CD4-positive, alpha-beta memory T cell (primary cell): Measurements from ENCODE around the gene PIEZO1. TPM values are rescaled to one million over a fixed set of nuclear protein-coding genes. Genes with fewer than 3 reads are reported as not detected.

Experiments
- CTCF ChIA-PET: fragments of 350-600 bp; sonication (Branson Sonifier 250); formaldehyde crosslinking; loops from one replicate; lab custom pipeline; 2021; ENCODE audit warnings: inconsistent platforms; ENCODE audit not compliant: partially characterized antibody; lab: Charles Lee
- POLR2A ChIA-PET: fragments of 350-600 bp; sonication (Branson Sonifier 250); formaldehyde crosslinking; loops from one replicate; lab custom pipeline; 2021; ENCODE audit not compliant: partially characterized antibody; lab: Charles Lee
- DNase-seq, 5 donors: peaks; one replicate each; pipeline versions ENCODE4 v3.0.0 to v3.0.0-alpha.2; 2020 to 2022; ENCODE audit warnings: mixed read lengths in 1 of 5
- H3K27ac ChIP-seq: one replicate; pipeline ENCODE4 v1.7.0; 2013; ENCODE audit warnings: low read depth, low read length
- H3K27me3 ChIP-seq: 2 replicates; pipeline ENCODE4 v1.7.0; 2013; ENCODE audit warnings: mild to moderate bottlenecking, low read length, moderate library complexity; ENCODE audit not compliant: insufficient read depth
- H3K36me3 ChIP-seq: 2 replicates; pipeline ENCODE4 v1.7.0; 2013; ENCODE audit warnings: mild to moderate bottlenecking, low read length, moderate library complexity; ENCODE audit not compliant: insufficient read depth
- H3K4me1 ChIP-seq: 2 replicates; pipeline ENCODE4 v1.7.0; 2013; ENCODE audit warnings: mild to moderate bottlenecking, low read length, moderate library complexity; ENCODE audit not compliant: insufficient read depth
- H3K4me3 ChIP-seq, 2 donors: one replicate each; pipeline ENCODE4 v1.7.0; 2013; ENCODE audit warnings: low read length in 2 of 2, mild to moderate bottlenecking in 1 of 2
- H3K9me3 ChIP-seq, 2 donors: one replicate each; pipeline ENCODE4 v1.7.0; 2013; ENCODE audit warnings: low read length in 2 of 2, control low read depth in 1 of 2; ENCODE audit not compliant: control insufficient read depth in 1 of 2
- H3K27ac Mint-ChIP-seq, 7 donors: one replicate each; pipeline ENCODE4 v1.8.0; 2020 to 2021; ENCODE audit warnings: mixed read lengths in 7 of 7, mild to moderate bottlenecking in 6 of 7, inconsistent platforms in 3 of 7, moderate library complexity in 3 of 7
- H3K27me3 Mint-ChIP-seq, 2 donors: one replicate each; pipeline ENCODE4 v1.8.0; 2020 to 2021; ENCODE audit warnings: mixed read lengths in 2 of 2
- H3K36me3 Mint-ChIP-seq, 2 donors: one replicate each; pipeline ENCODE4 v1.8.0; 2020 to 2021; ENCODE audit warnings: mixed read lengths in 2 of 2, inconsistent platforms in 1 of 2, mild to moderate bottlenecking in 1 of 2
- H3K4me1 Mint-ChIP-seq, 4 donors: one replicate each; pipeline ENCODE4 v1.8.0; 2020 to 2021; ENCODE audit warnings: mixed read lengths in 4 of 4, mild to moderate bottlenecking in 1 of 4
- H3K4me3 Mint-ChIP-seq, 8 donors: one replicate each; pipeline ENCODE4 v1.8.0; 2020 to 2021; ENCODE audit warnings: mixed read lengths in 8 of 8, mild to moderate bottlenecking in 7 of 8, moderate library complexity in 6 of 8, inconsistent platforms in 3 of 8
- H3K9me3 Mint-ChIP-seq, 8 donors: one replicate each; pipeline ENCODE4 v1.8.0; 2020 to 2021; ENCODE audit warnings: mixed read lengths in 8 of 8, mild to moderate bottlenecking in 5 of 8, inconsistent platforms in 3 of 8, moderate library complexity in 1 of 8
- intact Hi-C: fragments of 100-400 bp; cut with micrococcal nuclease; formaldehyde crosslinking; loops from one replicate; pipeline ENCODE4 v1.15.1; 2023
- polyA plus RNA-seq, 2 donors: library from polyadenylated mRNA; unstranded; fragments of 300-500 nt; fragmentation: Illumina TruSeq; gene quantifications; one replicate each; pipeline ENCODE4 v1.2.3, GENCODE V29; 2021
- total RNA-seq, 2 experiments: library from RNA; stranded (reverse); gene quantifications; one replicate each; pipeline ENCODE4 v1.2.3, GENCODE V29; 2021

Gene PIEZO1
- total and polyA plus RNA-seq, 4 experiments from 2014 or later, result 12.0 to 302 (median 171) TPM

DNA sequence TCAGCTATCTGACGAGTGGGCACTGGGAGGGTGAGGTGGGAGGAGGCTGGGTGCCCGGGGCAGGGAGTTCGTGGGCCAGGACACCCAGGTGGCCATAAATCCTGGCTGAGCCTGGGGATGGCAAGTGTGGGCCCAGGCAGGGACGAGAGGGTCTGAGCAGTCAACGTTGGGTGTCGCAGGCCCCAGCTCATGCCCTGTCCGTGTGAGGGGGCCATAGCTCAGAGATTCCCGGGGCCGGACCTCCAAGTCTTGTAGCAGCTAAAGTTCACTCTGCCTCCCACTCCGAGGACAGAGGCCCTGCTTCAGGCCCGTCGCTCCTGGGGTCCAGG is 44.3 kb downstream of the PIEZO1 start:
- Histone ChIP-seq H3K36me3 (peaks cover 13% of the 10 kb centered on the region), H3K27me3 (no peaks in the 10 kb centered on the region), H3K27ac (no peak overlapping the region), H3K9me3 (no peaks in the 10 kb centered on the region), H3K4me1 (peaks cover 37% of the 10 kb centered on the region), H3K4me3 (no peak overlapping the region)
- H3K27me3 Mint-ChIP-seq, result no peaks in the 10 kb centered on the region
- peak in 1 of 5 donors; percentile 9 for DNase-seq
- no peaks in the 10 kb centered on the region for H3K9me3 Mint-ChIP-seq
- peaks cover 6 to 35% (median 15%) of the 10 kb centered on the region in 4 donors for H3K4me1 Mint-ChIP-seq
- H3K4me3 Mint-ChIP-seq, result no peak overlapping the region
- peaks cover 0 to 11% of the 10 kb centered on the region in 2 donors for H3K36me3 Mint-ChIP-seq
- POLR2A ChIA-PET, result interaction anchor here (0.7 kb wide), 1 partner anchor 40 kb away, joined by 3 read pairs; no protein-coding TSS in a partner anchor
- intact Hi-C loops, result no loop called here
- H3K27ac Mint-ChIP-seq, result no peak overlapping the region
- CTCF ChIA-PET, result interaction anchor here (0.8 to 1.3 kb wide), 4 partner anchors 27 to 62 kb away, joined by 3 to 6 read pairs (median 4); no protein-coding TSS in a partner anchor

DNA sequence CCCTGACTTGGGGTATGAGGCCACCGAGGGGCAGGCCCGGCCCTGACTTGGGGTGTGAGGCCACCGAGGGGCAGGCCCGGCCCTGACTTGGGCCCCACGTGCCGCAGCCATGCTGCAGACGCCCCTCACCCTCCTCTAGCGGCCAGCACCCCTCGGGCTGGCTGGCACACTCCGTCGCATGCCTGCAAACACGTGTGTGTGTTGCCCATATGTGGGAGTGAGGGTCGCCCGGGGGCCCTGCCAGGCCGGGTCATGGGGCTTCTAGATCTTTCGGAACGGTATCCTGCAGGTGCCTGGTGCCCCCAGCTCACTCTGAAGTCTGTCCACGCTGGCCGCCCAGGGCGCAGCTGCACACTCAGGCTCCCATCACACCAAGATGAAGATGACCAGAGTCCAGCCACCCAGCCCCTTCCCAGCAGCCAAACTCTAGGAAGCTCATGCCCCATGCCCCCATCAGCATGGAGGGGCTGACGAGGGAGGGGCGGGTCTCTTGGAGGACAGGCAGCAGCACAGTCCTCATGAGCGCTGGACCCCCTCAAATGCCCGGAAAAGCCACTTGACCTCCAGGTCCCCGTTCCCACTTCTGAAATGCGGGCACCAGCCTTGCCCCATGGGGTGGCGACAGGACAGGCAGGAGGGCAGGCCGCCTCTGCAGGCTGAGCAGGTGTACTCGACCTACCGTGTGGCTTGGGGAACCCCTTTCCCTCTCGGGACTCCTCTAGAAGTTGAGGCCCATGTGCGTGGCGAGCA is 44.9 kb downstream of the PIEZO1 start:
- Histone ChIP-seq H3K36me3 (peaks cover 18% of the 10 kb centered on the region), H3K9me3 (no peaks in the 10 kb centered on the region), H3K4me3 (no peak overlapping the region), H3K27me3 (no peaks in the 10 kb centered on the region), H3K4me1 (peaks cover 33% of the 10 kb centered on the region), H3K27ac (no peak overlapping the region)
- POLR2A ChIA-PET, result interaction anchor here (0.7 to 4.6 kb wide), 2 partner anchors 41 to 42 kb away, joined by 3 to 62 read pairs; no protein-coding TSS in a partner anchor
- H3K4me1 Mint-ChIP-seq, result peaks cover 7 to 30% (median 12%) of the 10 kb centered on the region in 4 donors
- no peak overlapping the region for H3K4me3 Mint-ChIP-seq
- H3K27me3 Mint-ChIP-seq, result no peaks in the 10 kb centered on the region
- CTCF ChIA-PET, result interaction anchor here (0.7 to 1.3 kb wide), 6 partner anchors 27 to 476 kb away, joined by 3 to 6 read pairs (median 4); no protein-coding TSS in a partner anchor
- intact Hi-C loops, result loop anchor here (5.0 kb wide), 1 partner anchor 38 kb away; no protein-coding TSS in a partner anchor
- no peak for DNase-seq
- no peaks in the 10 kb centered on the region for H3K9me3 Mint-ChIP-seq
- peaks cover 3 to 13% of the 10 kb centered on the region in 2 donors for H3K36me3 Mint-ChIP-seq
- no peak overlapping the region for H3K27ac Mint-ChIP-seq

DNA sequence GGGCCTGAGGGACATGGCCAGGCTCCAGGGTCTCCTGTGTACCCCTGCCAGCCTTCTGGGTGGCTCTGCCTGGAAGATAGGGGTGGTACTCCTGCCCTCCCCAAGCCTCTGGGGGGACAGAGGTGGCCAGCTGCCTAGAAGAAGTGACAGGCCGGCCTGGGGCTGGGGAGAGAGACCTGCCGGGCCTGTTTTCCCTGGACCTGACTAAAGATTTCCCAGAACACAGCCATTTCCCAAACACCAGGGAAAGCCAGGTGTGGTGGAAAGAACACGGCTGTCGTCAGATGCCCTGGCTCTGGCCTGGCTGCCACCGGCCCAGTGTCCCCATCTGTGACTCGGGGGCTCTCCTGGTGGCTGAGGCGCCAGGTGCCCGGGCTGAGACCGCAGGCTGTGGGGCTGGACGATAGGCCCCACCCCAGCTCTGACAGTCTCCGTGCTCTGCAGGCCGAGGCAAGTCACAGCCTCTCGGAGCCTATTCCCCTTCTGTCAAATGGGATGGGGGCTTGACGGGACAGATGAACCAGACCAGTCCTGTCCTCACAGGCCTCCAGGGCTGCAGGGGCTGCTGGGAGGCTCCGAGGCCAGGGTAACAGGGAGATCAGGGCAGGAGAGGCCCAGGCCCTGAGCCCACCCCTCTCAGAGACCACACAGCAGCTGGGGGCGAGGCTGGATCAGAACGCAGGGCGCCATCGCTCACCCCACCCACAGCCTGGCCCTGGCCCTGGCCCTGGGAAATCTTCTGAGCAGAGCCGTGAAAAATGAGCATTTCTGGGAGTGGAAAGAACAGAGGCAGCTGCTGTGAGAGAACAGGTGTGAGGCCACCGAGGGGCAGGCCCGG is 45.7 kb downstream of the PIEZO1 start:
- intact Hi-C loops, result loop anchor here (5.0 kb wide), 1 partner anchor 37 kb away; no protein-coding TSS in a partner anchor
- H3K27me3 ChIP-seq, result no peaks in the 10 kb centered on the region
- POLR2A ChIA-PET, result interaction anchor here (4.6 kb wide), 1 partner anchor 42 kb away, joined by 62 read pairs; no protein-coding TSS in a partner anchor
- CTCF ChIA-PET, result interaction anchor here (0.7 to 1.5 kb wide), 3 partner anchors 42 to 477 kb away, joined by 3 to 4 read pairs (median 4); no protein-coding TSS in a partner anchor
- Mint-ChIP-seq H3K4me3 (no peak overlapping the region), H3K4me1 (peaks cover 5 to 25% (median 10%) of the 10 kb centered on the region in 4 donors), H3K36me3 (peaks cover 3 to 13% of the 10 kb centered on the region in 2 donors), H3K27me3 (no peaks in the 10 kb centered on the region), H3K27ac (peak overlapping the region in 2 of 7 donors; percentile 66 to 68), H3K9me3 (no peaks in the 10 kb centered on the region)
- no peaks in the 10 kb centered on the region for H3K9me3 ChIP-seq
- no peak for DNase-seq
- H3K27ac ChIP-seq, result no peak overlapping the region
- peaks cover 25% of the 10 kb centered on the region for H3K4me1 ChIP-seq
- H3K4me3 ChIP-seq, result no peak overlapping the region
- peaks cover 26% of the 10 kb centered on the region for H3K36me3 ChIP-seq

DNA sequence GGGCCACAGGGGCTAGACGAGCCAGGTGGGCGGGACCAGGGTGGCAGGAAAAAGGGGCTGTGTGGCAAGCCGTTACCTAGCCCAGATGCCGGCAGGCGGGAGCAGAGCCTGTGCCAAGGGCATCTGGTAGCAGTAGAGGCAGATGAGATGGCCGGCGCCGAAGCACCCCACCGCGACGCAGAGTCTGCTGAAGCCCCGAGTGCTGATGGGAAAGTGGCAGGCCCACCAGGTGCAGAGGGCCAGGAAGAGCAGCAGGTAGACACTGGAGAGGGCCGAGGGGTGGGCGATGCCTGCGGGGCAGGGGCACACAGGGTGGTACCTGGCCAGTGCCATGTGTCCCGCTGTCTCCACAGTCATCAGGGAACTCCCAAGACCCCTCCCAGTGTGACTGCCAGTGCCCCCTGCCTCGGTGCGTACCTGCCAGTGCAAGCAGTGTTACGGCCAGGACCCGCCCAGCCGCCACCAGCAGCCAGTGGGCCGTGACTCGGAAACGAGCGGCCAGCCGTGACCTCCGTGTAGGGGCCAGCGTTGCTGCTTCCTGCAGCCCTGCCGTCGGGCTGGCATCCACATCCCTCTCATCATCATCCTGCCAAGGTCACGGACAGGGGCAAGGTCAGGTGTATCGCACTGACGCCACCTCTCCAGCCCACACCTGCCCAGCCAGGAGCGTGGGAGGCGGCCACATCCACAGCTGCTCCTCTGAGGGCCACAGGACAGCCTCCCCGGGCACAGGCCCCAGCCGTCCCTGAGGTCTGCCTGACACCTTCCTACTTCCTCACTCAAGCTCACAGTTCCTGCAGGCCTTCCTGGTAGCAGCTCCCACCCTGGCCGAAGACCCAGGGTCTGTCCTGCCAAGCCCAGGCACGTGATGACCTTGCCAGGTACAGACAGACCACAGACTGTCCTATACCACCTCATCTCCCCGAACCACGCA is 46.6 kb downstream of the PIEZO1 start:
- peaks cover 3 to 13% of the 10 kb centered on the region in 2 donors for H3K36me3 Mint-ChIP-seq
- H3K4me1 ChIP-seq, result peaks cover 15% of the 10 kb centered on the region
- no peak for DNase-seq
- no peaks in the 10 kb centered on the region for H3K27me3 ChIP-seq
- intact Hi-C loops, result loop anchor here (5.0 kb wide), 1 partner anchor 36 kb away; no protein-coding TSS in a partner anchor
- no peaks in the 10 kb centered on the region for H3K9me3 Mint-ChIP-seq
- no peaks in the 10 kb centered on the region for H3K9me3 ChIP-seq
- no peaks in the 10 kb centered on the region for H3K27me3 Mint-ChIP-seq
- ChIA-PET CTCF (interaction anchor here (0.7 to 2.7 kb wide), 27 partner anchors 11 to 475 kb away, joined by 3 to 64 read pairs (median 5); partner anchors contain the start of genes GALNS, PIEZO1 and TRAPPC2L), POLR2A (interaction anchor here (0.9 to 4.6 kb wide), 9 partner anchors 31 to 119 kb away, joined by 3 to 62 read pairs (median 8); partner anchors contain the start of genes CDT1, CTU2, GALNS and PIEZO1)
- H3K4me3 Mint-ChIP-seq, result no peak overlapping the region
- H3K27ac Mint-ChIP-seq, result peak overlapping the region in 3 of 7 donors; percentile 52 to 68 (median 66)
- no peak overlapping the region for H3K4me3 ChIP-seq
- peaks cover 0 to 15% (median 3%) of the 10 kb centered on the region in 4 donors for H3K4me1 Mint-ChIP-seq
- H3K36me3 ChIP-seq, result peaks cover 30% of the 10 kb centered on the region
- H3K27ac ChIP-seq, result no peak overlapping the region

DNA sequence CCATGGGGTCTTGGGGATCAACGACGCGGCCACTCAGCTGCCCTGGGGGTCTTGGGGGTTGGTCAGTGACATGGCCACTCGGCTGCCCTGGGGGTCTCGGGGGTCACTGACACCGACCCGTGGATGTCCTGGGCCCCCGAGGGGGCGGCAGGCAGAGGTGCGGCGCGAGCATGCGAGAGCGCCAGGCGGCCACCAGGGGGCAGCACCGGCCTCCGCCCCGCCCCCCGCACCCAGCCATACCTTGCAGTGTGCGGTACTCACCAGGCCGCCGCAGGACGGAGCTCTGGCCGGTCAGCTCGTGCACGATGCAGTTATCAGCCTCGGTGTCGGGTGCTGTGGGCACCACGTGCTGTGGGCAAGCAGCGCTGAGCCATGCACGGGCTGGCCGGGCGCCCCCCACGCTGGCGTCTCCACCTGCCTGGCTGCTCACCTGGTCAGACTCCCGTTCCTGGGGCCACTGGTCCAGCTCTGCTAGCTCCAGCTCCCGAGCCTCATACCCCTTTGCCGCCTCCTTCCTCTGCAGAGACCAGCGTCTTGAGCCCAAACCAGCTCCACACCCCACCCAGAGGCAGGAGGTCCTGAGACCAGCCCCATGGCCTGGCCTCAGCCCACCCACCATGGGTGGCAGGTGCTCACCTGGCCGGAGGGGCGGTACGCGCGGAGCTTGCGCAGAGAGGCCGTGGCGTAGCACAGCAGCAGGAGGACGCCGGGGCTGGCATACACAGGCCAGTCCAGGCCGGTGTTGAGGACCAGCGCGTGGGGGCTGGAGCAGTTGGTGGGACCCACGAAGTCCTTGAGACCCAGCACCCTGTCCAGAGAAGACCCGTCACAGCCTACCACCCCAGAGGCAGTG is 47.5 kb downstream of the PIEZO1 start:
- Mint-ChIP-seq H3K36me3 (peaks cover 3 to 16% of the 10 kb centered on the region in 2 donors), H3K27ac (peak overlapping the region in 4 of 7 donors; percentile 52 to 78 (median 54)), H3K4me3 (no peak overlapping the region), H3K27me3 (no peaks in the 10 kb centered on the region), H3K4me1 (peaks cover 0 to 13% (median 2%) of the 10 kb centered on the region in 4 donors), H3K9me3 (no peaks in the 10 kb centered on the region)
- no peaks in the 10 kb centered on the region for H3K9me3 ChIP-seq
- peak overlapping the region; percentile 6 for H3K27ac ChIP-seq
- POLR2A ChIA-PET, result interaction anchor here (0.6 to 4.6 kb wide), 13 partner anchors 16 to 579 kb away, joined by 3 to 62 read pairs (median 6); partner anchors contain the start of genes APRT, CDT1, CTU2 and GALNS
- CTCF ChIA-PET, result interaction anchor here (0.5 to 2.7 kb wide), 43 partner anchors 8 to 478 kb away, joined by 3 to 64 read pairs (median 5); partner anchors contain the start of genes APRT, CDH15, CDT1 and GALNS
- H3K36me3 ChIP-seq, result peaks cover 31% of the 10 kb centered on the region
- DNase-seq, result peak; percentile 55 to 80 (median 75)
- intact Hi-C loops, result loop anchor here (1.0 to 5.0 kb wide), 6 partner anchors 35 to 480 kb away; partner anchors contain the start of genes PIEZO1, TRAPPC2L and ZNF778
- H3K4me1 ChIP-seq, result peaks cover 6% of the 10 kb centered on the region
- no peaks in the 10 kb centered on the region for H3K27me3 ChIP-seq
- H3K4me3 ChIP-seq, result no peak overlapping the region
